ENCODE results near the gene HCFC1R1. TPM values are rescaled to one million over a fixed set of nuclear protein-coding genes. Genes with fewer than 3 reads are reported as not detected.

Gene HCFC1R1
- total RNA-seq, 6 experiments from 2014 or later = 54.6 to 90.3 (median 83.2) TPM

- peaks cover 11% of the 10 kb centered on the region for H3K9me3 Mint-ChIP-seq
- peak overlapping the region; percentile 98 for H3K27ac Mint-ChIP-seq
- peak overlapping the region; percentile 99 for H3K4me3 Mint-ChIP-seq
- DNase-seq = peak; percentile 95
- H3K4me1 Mint-ChIP-seq (ENCODE audit: low read depth) = peaks cover 33% of the 10 kb centered on the region
- H3K36me3 Mint-ChIP-seq (ENCODE audit: low read depth) = peaks cover 45% of the 10 kb centered on the region
- peaks cover 49% of the 10 kb centered on the region for H3K27me3 Mint-ChIP-seq (ENCODE audit: insufficient read depth)
- TF ChIP-seq CTCF (IDR thresholded peaks at IDR 0.05) = no peak; the same call in 1 of the 2 replicates
Measured at GRCh38 chr16:3022208-3022683, 1.5 kb downstream of the HCFC1R1 start.

GRCh38 chr16:3021449-3022207, 2.1 kb downstream of the HCFC1R1 start:
- DNase-seq = peak; percentile 95
- H3K4me1 Mint-ChIP-seq (ENCODE audit: low read depth) = peaks cover 33% of the 10 kb centered on the region
- peak; percentile 66; the same call in 1 of the 2 replicates for TF ChIP-seq CTCF (IDR thresholded peaks at IDR 0.05)
- peaks cover 46% of the 10 kb centered on the region for H3K27me3 Mint-ChIP-seq (ENCODE audit: insufficient read depth)
- peaks cover 42% of the 10 kb centered on the region for H3K36me3 Mint-ChIP-seq (ENCODE audit: low read depth)
- peaks cover 11% of the 10 kb centered on the region for H3K9me3 Mint-ChIP-seq
- peak overlapping the region; percentile 99 for H3K4me3 Mint-ChIP-seq
- H3K27ac Mint-ChIP-seq = peak overlapping the region; percentile 98

GRCh38 chr16:3020604-3021448, 2.9 kb downstream of the HCFC1R1 start:
- TF ChIP-seq CTCF (IDR thresholded peaks at IDR 0.05) = no peak
- Mint-ChIP-seq H3K27me3 (ENCODE audit: insufficient read depth) (peaks cover 40% of the 10 kb centered on the region), H3K27ac (peak overlapping the region; percentile 98), H3K4me3 (peak overlapping the region; percentile 99), H3K4me1 (ENCODE audit: low read depth) (peaks cover 33% of the 10 kb centered on the region), H3K9me3 (peaks cover 11% of the 10 kb centered on the region), H3K36me3 (ENCODE audit: low read depth) (peaks cover 39% of the 10 kb centered on the region)
- peak; percentile 86 for DNase-seq

- Mint-ChIP-seq H3K27me3 (ENCODE audit: insufficient read depth) (peaks cover 35% of the 10 kb centered on the region), H3K4me3 (peak within 1 kb of the TSS; percentile 99), H3K27ac (peak within 1 kb of the TSS; percentile 98), H3K9me3 (peaks cover 11% of the 10 kb centered on the region), H3K36me3 (ENCODE audit: low read depth) (peaks cover 35% of the 10 kb centered on the region), H3K4me1 (ENCODE audit: low read depth) (peaks cover 33% of the 10 kb centered on the region)
- DNase-seq = peak; percentile 61
- no peak; the same call in 1 of the 2 replicates for TF ChIP-seq CTCF (IDR thresholded peaks at IDR 0.05)
Measured at GRCh38 chr16:3020247-3020603, 3.5 kb downstream of the HCFC1R1 start, which contains the start of gene TNFRSF12A. TSS of gene TNFRSF12A (plus strand) at chr16:3020368. CDS start at chr16:3020398, 30 bp downstream.

- Mint-ChIP-seq H3K27me3 (ENCODE audit: insufficient read depth) (peaks cover 31% of the 10 kb centered on the region), H3K4me1 (ENCODE audit: low read depth) (peaks cover 33% of the 10 kb centered on the region), H3K27ac (peak overlapping the region; percentile 98), H3K9me3 (peaks cover 11% of the 10 kb centered on the region), H3K36me3 (ENCODE audit: low read depth) (peaks cover 35% of the 10 kb centered on the region), H3K4me3 (peak overlapping the region; percentile 99)
- DNase-seq = no peak
- TF ChIP-seq CTCF (IDR thresholded peaks at IDR 0.05) = no peak
Measured at GRCh38 chr16:3019594-3020246, 4.0 kb downstream of the HCFC1R1 start.
